Endodermal cell (in vitro differentiated cells): ENCODE results near the gene XRCC1. TPM values are rescaled to one million over a fixed set of nuclear protein-coding genes. Genes with fewer than 3 reads are reported as not detected.

Experiments used
- DNase-seq: peaks from one replicate; pipeline ENCODE4 v3.0.0-alpha.2; 2017
- H3K27ac ChIP-seq: 2 replicates; pipeline ENCODE4 v1.5.1; 2013; ENCODE audit warnings: mild to moderate bottlenecking, low read depth, low read length, moderate library complexity
- H3K27me3 ChIP-seq: 2 replicates; pipeline ENCODE4 v1.6.1; 2013; ENCODE audit warnings: mild to moderate bottlenecking, low read length, moderate library complexity; ENCODE audit not compliant: insufficient read depth, control insufficient read depth, poor library complexity, severe bottlenecking
- H3K36me3 ChIP-seq: 2 replicates; pipeline ENCODE4 v1.7.0; 2013; ENCODE audit warnings: mild to moderate bottlenecking, low read length, moderate library complexity; ENCODE audit not compliant: control insufficient read depth, insufficient read depth
- H3K4me1 ChIP-seq: one replicate; pipeline ENCODE4 v1.7.0; 2013; ENCODE audit warnings: low read length; ENCODE audit not compliant: control insufficient read depth, insufficient read depth
- H3K4me3 ChIP-seq: 2 replicates; pipeline ENCODE4 v1.5.1; 2013; ENCODE audit warnings: mild to moderate bottlenecking, low read length, moderate library complexity
- H3K9ac ChIP-seq: 2 replicates; pipeline ENCODE4 v1.6.1; 2013; ENCODE audit warnings: mild to moderate bottlenecking, low read length, moderate library complexity; ENCODE audit not compliant: poor library complexity, severe bottlenecking; ENCODE audit errors: extremely low read depth
- H3K9me3 ChIP-seq: 2 replicates; pipeline ENCODE4 v1.6.1; 2013; ENCODE audit warnings: mild to moderate bottlenecking, low read length, moderate library complexity; ENCODE audit not compliant: control insufficient read depth
- H3K27ac Mint-ChIP-seq: 2 replicates; pipeline ENCODE4 v1.8.0; 2020; ENCODE audit warnings: mixed read lengths
- H3K27me3 Mint-ChIP-seq: 2 replicates; pipeline ENCODE4 v1.8.0; 2021; ENCODE audit warnings: mild to moderate bottlenecking, mixed read lengths; ENCODE audit not compliant: insufficient read depth
- H3K36me3 Mint-ChIP-seq: 2 replicates; pipeline ENCODE4 v1.8.0; 2020; ENCODE audit warnings: low read depth, mixed read lengths
- H3K4me1 Mint-ChIP-seq: 2 replicates; pipeline ENCODE4 v1.8.0; 2020; ENCODE audit warnings: mixed read lengths
- H3K4me3 Mint-ChIP-seq: 2 replicates; pipeline ENCODE4 v1.8.0; 2020; ENCODE audit warnings: mild to moderate bottlenecking, moderate library complexity, mixed read lengths
- H3K9me3 Mint-ChIP-seq: 2 replicates; pipeline ENCODE4 v1.8.0; 2020; ENCODE audit warnings: mild to moderate bottlenecking, mixed read lengths
- CTCF ChIP-seq: fragments of 200-600 bp; sonication (generic); conservative IDR thresholded peaks from 2 replicates; pipeline ENCODE4 v1.5.0; 2021; ENCODE audit warnings: antibody characterized with exemption, mild to moderate bottlenecking
- WGBS, 2 experiments: methylation state at CpG; one replicate each; pipeline versions ENCODE4 v1.1.5 to v1.1.7; 2013; ENCODE audit warnings: missing lambda C conversion rate in 2 of 2, mixed read lengths in 1 of 2; ENCODE audit not compliant: insufficient coverage in 1 of 2, insufficient read length in 1 of 2; 5-methylcytosine and 5-hydroxymethylcytosine counted together
- total RNA-seq, 2 donors: library from RNA; stranded (reverse); fragmentation: NEBNext Ultra II Directional in 1 of 2; extraction: Animal tissue kit (Norgen Biotek cat#: 25700) in 1 of 2; gene quantifications; 2 replicates in 1 of 2; 3 replicates in 1 of 2; pipeline ENCODE4 v1.2.1, GENCODE V29; 2021

Gene XRCC1
- total RNA-seq, 2 donors from 2014 or later, result 48.8 to 52.1 TPM

DNA sequence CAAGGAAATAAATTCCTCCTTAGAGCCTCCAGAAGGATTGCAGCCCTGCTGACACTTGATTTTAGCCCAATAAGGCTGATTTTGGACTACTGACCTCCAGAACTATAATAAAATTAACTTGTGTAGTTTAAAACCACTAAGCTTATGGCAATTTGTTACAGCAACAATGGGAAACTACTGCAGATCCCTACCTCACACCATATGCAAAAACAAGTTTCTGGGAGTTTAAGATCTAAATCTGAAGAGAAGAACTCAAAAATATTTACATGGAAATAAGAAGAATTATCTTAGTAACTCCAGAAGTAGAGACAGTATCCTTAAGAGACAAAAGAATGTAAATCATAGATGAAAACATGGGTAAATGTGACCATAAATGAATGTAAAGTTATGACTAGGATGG lies 36.4 kb downstream of the XRCC1 start:
- Histone ChIP-seq H3K4me1 (no peaks in the 10 kb centered on the region), H3K9me3 (peaks cover 15% of the 10 kb centered on the region), H3K36me3 (peaks cover 57% of the 10 kb centered on the region), H3K9ac (no peak overlapping the region), H3K27ac (no peak overlapping the region), H3K27me3 (no peaks in the 10 kb centered on the region), H3K4me3 (no peak overlapping the region)
- Mint-ChIP-seq H3K36me3 (peaks cover 71% of the 10 kb centered on the region), H3K4me3 (no peak overlapping the region), H3K27ac (no peak overlapping the region), H3K27me3 (peaks cover 2% of the 10 kb centered on the region), H3K9me3 (peaks cover 22% of the 10 kb centered on the region), H3K4me1 (peaks cover 2% of the 10 kb centered on the region)
- DNase-seq, result no peak
- TF ChIP-seq CTCF, result no peak

DNA sequence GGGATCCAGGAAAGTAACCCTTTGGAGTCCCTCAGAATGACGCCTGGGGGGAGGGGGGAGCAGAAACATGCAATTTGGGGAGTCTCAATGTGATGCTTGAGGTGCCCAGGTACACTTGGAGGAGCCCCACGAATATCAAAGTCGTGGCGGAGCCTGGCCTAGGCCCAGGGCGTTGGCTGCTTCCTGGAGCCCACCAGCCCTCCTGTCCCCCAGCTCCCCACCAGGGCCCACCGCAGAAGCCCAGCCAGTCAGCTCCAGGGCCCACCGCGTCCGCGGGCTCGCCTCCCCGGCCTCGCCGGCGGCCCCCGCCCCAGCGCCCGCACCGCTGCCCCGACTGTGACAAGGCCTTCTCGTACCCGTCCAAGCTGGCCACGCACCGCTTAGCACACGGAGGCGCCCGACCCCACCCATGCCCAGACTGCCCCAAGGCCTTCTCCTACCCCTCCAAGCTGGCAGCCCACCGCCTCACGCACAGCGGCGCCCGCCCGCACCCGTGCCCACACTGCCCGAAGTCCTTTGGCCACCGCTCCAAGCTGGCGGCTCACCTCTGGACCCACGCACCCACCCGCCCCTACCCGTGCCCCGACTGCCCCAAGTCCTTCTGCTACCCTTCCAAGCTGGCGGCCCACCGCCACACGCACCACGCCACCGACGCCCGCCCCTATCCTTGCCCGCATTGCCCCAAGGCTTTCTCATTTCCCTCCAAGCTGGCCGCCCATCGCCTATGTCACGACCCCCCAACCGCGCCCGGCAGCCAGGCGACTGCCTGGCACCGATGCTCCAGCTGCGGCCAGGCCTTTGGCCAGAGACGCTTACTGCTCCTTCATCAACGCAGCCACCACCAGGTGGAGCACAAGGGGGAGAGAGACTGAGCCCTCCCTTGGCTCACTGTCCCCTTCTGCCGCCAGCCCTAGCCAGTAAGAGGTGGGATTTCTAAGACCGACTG lies 40.2 kb downstream of the XRCC1 start:
- peak; percentile 96 for DNase-seq
- Histone ChIP-seq H3K9ac (no peak overlapping the region), H3K27ac (no peak overlapping the region), H3K36me3 (peaks cover 30% of the 10 kb centered on the region), H3K4me1 (no peaks in the 10 kb centered on the region), H3K4me3 (no peak overlapping the region), H3K9me3 (peaks cover 15% of the 10 kb centered on the region), H3K27me3 (no peaks in the 10 kb centered on the region)
- Mint-ChIP-seq H3K27ac (peak overlapping the region; percentile 82), H3K27me3 (peaks cover 3% of the 10 kb centered on the region), H3K4me3 (no peak overlapping the region), H3K36me3 (peaks cover 35% of the 10 kb centered on the region), H3K9me3 (peaks cover 17% of the 10 kb centered on the region), H3K4me1 (peaks cover 5% of the 10 kb centered on the region)
- TF ChIP-seq CTCF, result peak; percentile 85
- 84 to 87% methylated on average over 28 to 62 of the region's 62 CpGs for WGBS, 2 experiments

DNA sequence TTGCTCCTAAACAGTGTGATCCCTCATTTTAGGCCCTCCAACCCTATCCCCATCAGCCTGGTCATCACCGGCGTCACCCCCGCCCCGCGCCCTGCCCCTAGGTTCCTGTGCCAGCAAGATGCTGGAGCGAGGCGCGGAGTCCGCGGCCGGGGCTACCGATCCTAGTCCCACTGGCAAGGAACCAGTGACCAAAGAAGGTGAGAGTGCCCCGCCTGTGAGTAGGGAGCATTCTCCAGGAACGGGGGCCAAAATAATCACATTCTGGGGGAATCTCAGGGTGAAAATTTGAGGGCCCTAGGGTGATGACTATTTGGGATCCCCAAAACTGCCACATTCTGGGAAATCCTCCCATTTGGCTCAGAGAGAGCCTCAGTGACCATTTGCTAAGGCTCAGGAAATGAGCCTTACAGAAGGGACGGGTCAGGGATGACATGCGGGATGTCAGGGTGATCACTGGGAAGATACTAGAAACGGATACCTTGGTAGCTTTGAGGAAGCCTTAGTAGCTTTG lies 41.0 kb downstream of the XRCC1 start:
- peak overlapping the region; percentile 48 for H3K27ac ChIP-seq
- H3K4me3 Mint-ChIP-seq, result peak overlapping the region; percentile 66

More for the DNA sequence above, 41.0 kb downstream of the XRCC1 start:
- no peak for TF ChIP-seq CTCF
- DNase-seq, result no peak
- Histone ChIP-seq H3K4me3 (no peak overlapping the region), H3K9ac (no peak overlapping the region), H3K36me3 (peaks cover 26% of the 10 kb centered on the region), H3K27me3 (no peaks in the 10 kb centered on the region), H3K9me3 (peaks cover 13% of the 10 kb centered on the region), H3K4me1 (no peaks in the 10 kb centered on the region)
- H3K36me3 Mint-ChIP-seq, result peaks cover 28% of the 10 kb centered on the region
- H3K4me1 Mint-ChIP-seq, result peaks cover 5% of the 10 kb centered on the region
- H3K9me3 Mint-ChIP-seq, result peaks cover 10% of the 10 kb centered on the region
- WGBS, 2 experiments, result 36 to 74% methylated on average over 4 to 17 of the region's 17 CpGs
- peak overlapping the region; percentile 93 for H3K27ac Mint-ChIP-seq
- peaks cover 10% of the 10 kb centered on the region for H3K27me3 Mint-ChIP-seq
